Mucosa of descending colon (tissue), 3 donors: Measurements from ENCODE around the gene CASP2. TPM values are rescaled to one million over a fixed set of nuclear protein-coding genes. Genes with fewer than 3 reads are reported as not detected.

ENCODE experiments used
- ATAC-seq: fragments of 200-7000 bp; cut with Tn5 transposase; one replicate; pipeline ENCODE4 v1.9.1; 2020; ENCODE audit warnings: mild to moderate bottlenecking, moderate library complexity
- DNase-seq, 3 donors: peaks; one replicate each; pipeline ENCODE4 v3.0.0-alpha.2; 2020
- H3K36me3 ChIP-seq: fragments of 200-600 bp; one replicate; pipeline ENCODE4 v1.8.0; 2021; ENCODE audit warnings: low read depth, mild to moderate bottlenecking
- H3K4me1 ChIP-seq: fragments of 200-600 bp; one replicate; pipeline ENCODE4 v1.8.0; 2021; ENCODE audit warnings: low read depth, mild to moderate bottlenecking
- H3K4me3 ChIP-seq: fragments of 200-600 bp; one replicate; pipeline ENCODE4 v1.8.0; 2021; ENCODE audit warnings: mild to moderate bottlenecking
- H3K9me3 ChIP-seq: fragments of 200-600 bp; one replicate; pipeline ENCODE4 v1.8.0; 2021; ENCODE audit warnings: mild to moderate bottlenecking
- intact Hi-C, 2 donors: fragments of 100-400 bp; cut with DNase I in 1 of 2; cut with micrococcal nuclease in 1 of 2; formaldehyde crosslinking; loops; one replicate each; pipeline versions ENCODE4 v1.11.0 to v1.11.1; 2022; cut with DNase I, micrococcal nuclease
- total RNA-seq, 3 donors: library from RNA; stranded (reverse); fragmentation: NEBNext Ultra II Directional in 2 of 3; extraction: Animal tissue kit (Norgen Biotek cat#: 25700) in 2 of 3; gene quantifications; one replicate each; pipeline versions ENCODE4 v1.2.1 to v1.2.4, GENCODE V29; 2021 to 2023
- TF ChIP-seq, protein P1 (sequence below): fragments of 200-600 bp; IDR thresholded peaks from one replicate; pipeline ENCODE4 v1.8.0; 2022; ENCODE audit warnings: antibody characterized with exemption, mild to moderate bottlenecking
- donor health status: DM: no; HTN: no; CAD: no; lungs with moderate emphysema.
- donor health status: DM: no; HTN: no; CAD: no.
- donor health status: DM: no; HTN: yes; CAD: no.

The CASP2 gene
- total RNA-seq, 3 donors from 2014 or later: 26.1 to 39.5 (median 33.4) TPM

DNA sequence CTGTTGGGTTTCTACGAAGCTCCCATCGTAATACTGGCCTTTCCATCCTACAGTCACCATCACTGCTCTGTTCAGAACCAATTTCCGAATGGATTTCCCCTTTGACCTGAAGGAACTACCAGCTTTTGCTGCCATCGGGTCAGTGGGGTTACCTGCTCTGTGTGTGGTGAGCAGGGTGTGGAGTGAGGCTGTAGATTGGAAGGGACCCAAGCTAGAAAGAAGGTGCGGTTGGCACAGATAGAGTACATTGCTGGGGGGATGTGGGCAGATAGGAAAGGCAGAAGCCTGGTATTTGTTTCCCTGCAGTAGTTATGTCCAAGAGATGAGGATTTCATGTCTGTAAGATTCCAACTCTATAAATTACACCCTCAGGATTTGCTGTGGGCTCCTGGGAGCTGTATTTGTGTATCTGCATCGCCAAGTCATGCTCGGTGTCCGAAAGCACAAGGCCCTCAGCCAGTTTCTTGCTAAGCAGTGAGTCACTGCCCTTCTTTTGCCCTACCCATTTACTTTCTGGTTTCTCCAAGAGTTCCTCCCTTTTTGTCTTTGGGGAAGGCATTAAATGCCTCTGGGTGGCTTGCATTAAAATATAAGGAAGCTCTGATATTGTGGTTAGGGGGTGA is 43.1 kb downstream of the CASP2 start:
- Histone ChIP-seq H3K4me1 (no peaks in the 10 kb centered on the region), H3K9me3 (no peaks in the 10 kb centered on the region), H3K36me3 (no peaks in the 10 kb centered on the region), H3K4me3 (no peak overlapping the region)
- DNase-seq (no peak), ATAC-seq (peak; percentile 27)
- TF ChIP-seq, protein P1, sequence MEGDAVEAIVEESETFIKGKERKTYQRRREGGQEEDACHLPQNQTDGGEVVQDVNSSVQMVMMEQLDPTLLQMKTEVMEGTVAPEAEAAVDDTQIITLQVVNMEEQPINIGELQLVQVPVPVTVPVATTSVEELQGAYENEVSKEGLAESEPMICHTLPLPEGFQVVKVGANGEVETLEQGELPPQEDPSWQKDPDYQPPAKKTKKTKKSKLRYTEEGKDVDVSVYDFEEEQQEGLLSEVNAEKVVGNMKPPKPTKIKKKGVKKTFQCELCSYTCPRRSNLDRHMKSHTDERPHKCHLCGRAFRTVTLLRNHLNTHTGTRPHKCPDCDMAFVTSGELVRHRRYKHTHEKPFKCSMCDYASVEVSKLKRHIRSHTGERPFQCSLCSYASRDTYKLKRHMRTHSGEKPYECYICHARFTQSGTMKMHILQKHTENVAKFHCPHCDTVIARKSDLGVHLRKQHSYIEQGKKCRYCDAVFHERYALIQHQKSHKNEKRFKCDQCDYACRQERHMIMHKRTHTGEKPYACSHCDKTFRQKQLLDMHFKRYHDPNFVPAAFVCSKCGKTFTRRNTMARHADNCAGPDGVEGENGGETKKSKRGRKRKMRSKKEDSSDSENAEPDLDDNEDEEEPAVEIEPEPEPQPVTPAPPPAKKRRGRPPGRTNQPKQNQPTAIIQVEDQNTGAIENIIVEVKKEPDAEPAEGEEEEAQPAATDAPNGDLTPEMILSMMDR: no peak
- intact Hi-C loops: no loop called here

DNA sequence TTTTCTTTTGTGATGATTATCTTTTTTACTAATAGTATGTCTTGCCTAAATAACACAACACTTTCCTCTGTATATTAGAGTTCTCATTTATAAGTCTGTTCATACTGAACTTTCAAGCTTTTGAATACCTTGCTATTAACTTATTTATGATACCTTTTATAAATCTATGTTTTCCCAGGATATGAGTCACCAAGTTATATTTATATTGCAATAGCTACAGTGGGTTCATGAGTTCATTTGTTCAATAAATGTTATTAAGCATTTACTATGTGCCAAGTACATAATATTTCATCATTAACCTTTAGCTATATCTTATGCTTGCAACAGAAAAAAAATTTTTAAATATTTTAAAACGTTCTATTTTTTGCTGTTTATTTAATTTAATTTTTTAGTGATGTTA is 46.1 kb downstream of the CASP2 start:
- Histone ChIP-seq H3K4me1 (no peaks in the 10 kb centered on the region), H3K9me3 (no peaks in the 10 kb centered on the region), H3K36me3 (no peaks in the 10 kb centered on the region), H3K4me3 (no peak overlapping the region)
- no peak for ATAC-seq
- no peak for DNase-seq
- intact Hi-C loops: no loop called here
- TF ChIP-seq, protein P1: no peak

DNA sequence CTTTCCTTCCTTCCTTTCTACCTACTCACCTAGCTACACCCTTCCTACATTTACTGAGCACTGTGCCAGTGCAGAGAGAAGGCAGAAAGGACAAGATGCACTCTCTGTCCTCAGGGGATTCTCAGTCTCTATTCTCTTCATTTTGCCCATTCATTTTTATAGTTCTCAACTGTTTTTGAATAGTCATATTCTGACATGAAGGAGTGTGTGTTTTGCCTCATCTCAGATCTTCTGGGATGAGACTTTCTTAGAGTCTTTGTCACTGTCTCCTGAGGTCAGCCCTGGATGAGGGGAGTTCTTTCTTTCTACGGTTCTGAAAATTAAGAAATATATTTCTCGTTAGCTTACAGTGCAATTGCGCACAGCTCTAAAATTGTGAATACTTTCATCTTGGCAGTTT is 49.1 kb downstream of the CASP2 start:
- no peaks in the 10 kb centered on the region for H3K4me1 ChIP-seq

DNA sequence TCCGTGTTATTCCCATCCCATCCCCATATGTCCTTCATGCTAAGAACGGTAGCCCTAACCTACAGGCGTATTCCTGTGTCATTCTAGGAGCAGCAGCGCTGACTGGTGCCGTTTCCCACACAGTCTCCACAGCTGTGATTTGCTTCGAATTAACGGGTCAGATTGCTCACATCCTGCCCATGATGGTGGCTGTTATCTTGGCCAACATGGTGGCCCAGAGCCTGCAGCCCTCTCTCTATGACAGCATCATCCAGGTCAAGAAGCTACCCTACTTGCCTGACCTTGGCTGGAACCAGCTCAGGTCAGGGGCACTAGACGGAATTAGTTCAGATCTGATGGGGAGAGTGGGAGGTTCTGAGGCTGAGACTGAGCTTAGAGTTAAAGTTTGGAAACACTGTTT is 53.7 kb downstream of the CASP2 start:
- TF ChIP-seq, protein P1: no peak
- intact Hi-C loops: no loop called here
- ATAC-seq (no peak), DNase-seq (no peak)
- Histone ChIP-seq H3K4me1 (no peaks in the 10 kb centered on the region), H3K9me3 (no peaks in the 10 kb centered on the region), H3K4me3 (no peak overlapping the region), H3K36me3 (no peaks in the 10 kb centered on the region)

More for the DNA sequence above, 49.1 kb downstream of the CASP2 start:
- intact Hi-C loops: no loop called here
- DNase-seq (no peak), ATAC-seq (no peak)
- no peaks in the 10 kb centered on the region for H3K9me3 ChIP-seq
- TF ChIP-seq, protein P1: no peak
- H3K4me3 ChIP-seq: no peak overlapping the region
- H3K36me3 ChIP-seq: no peaks in the 10 kb centered on the region

DNA sequence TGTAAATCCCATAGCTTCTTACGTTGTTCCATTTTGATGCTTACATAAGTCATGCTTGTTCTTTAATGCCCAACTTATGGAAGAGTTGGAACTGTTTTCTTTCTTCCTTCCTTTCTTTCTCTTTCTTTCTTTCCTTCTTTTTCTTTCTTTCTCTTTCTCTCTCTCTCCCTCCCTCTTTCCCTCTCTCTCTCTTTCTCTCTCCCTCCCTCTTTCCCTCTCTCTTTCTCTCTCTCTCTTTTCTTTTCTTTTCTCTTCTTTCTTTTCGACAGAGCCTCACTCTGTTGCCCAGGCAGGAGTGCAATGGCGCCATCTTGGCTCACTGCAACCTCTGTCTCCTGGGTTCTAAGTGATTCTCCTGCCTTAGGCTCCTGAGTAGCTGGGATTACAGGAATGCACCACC is 55.4 kb downstream of the CASP2 start:
- Histone ChIP-seq H3K9me3 (no peaks in the 10 kb centered on the region), H3K36me3 (no peaks in the 10 kb centered on the region), H3K4me3 (no peak overlapping the region), H3K4me1 (no peaks in the 10 kb centered on the region)
- DNase-seq (no peak), ATAC-seq (no peak)
- TF ChIP-seq, protein P1: no peak
- intact Hi-C loops: no loop called here
